Peyer's patch (tissue), 4 donors: ENCODE measurements around the gene KLLN.

Experiments
- POLR2A ChIP-seq, 2 donors: fragments of 450-650 bp; IDR thresholded peaks; one replicate each; pipeline ENCODE4 v1.5.1; 2017; ENCODE audit warnings: antibody characterized with exemption in 2 of 2, mild to moderate bottlenecking in 2 of 2, moderate library complexity in 2 of 2
- TF ChIP-seq, protein P1 (sequence below), 6 experiments: fragments of 450-650 bp in 4 of 6; fragments of 200-600 bp in 2 of 6; sonication (generic) in 1 of 6; IDR thresholded peaks; one replicate each; pipeline ENCODE4 v1.5.1; 2017 to 2019; ENCODE audit warnings: antibody characterized with exemption in 6 of 6, mild to moderate bottlenecking in 3 of 6, moderate library complexity in 1 of 6

DNA sequence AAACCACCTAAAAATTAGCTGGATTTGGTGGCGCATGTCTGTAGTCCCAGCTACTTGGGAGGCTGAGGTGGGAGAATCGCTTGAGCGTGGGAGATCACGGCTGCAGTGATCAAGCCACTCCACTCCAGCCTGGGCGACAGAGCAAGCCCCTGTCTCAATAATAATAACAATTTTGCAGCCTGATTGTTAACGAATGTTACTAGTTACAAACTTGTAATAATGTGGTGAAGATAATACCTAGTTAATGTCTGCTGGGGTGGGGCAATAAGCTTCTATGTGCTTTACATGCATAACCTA, 44.1 kb downstream of the KLLN start:
- TF ChIP-seq, protein P1, sequence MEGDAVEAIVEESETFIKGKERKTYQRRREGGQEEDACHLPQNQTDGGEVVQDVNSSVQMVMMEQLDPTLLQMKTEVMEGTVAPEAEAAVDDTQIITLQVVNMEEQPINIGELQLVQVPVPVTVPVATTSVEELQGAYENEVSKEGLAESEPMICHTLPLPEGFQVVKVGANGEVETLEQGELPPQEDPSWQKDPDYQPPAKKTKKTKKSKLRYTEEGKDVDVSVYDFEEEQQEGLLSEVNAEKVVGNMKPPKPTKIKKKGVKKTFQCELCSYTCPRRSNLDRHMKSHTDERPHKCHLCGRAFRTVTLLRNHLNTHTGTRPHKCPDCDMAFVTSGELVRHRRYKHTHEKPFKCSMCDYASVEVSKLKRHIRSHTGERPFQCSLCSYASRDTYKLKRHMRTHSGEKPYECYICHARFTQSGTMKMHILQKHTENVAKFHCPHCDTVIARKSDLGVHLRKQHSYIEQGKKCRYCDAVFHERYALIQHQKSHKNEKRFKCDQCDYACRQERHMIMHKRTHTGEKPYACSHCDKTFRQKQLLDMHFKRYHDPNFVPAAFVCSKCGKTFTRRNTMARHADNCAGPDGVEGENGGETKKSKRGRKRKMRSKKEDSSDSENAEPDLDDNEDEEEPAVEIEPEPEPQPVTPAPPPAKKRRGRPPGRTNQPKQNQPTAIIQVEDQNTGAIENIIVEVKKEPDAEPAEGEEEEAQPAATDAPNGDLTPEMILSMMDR (IDR thresholded peaks at IDR 0.05): no peak
- TF ChIP-seq POLR2A (IDR thresholded peaks at IDR 0.05): no peak
